Mesenteric fat pad (tissue), 1 donor: ENCODE measurements around the gene MSANTD3. TPM values are rescaled to one million over a fixed set of nuclear protein-coding genes. Genes with fewer than 3 reads are reported as not detected.
"Not testable (repeated sequence)": the region's sequence is repeated elsewhere in the genome, so short reads cannot be mapped to it uniquely, and the experiment has no call there.

Experiments used
- DNase-seq: peaks from one replicate; pipeline ENCODE4 v3.0.0-alpha.2; 2020; ENCODE audit warnings: low spot score
- total RNA-seq: library from RNA; stranded (reverse); fragmentation: NEBNext Ultra II Directional; extraction: Animal tissue kit (Norgen Biotek cat#: 25700); gene quantifications from one replicate; pipeline ENCODE4 v1.2.1, GENCODE V29; 2021
- donor health status: DM: yes; HTN: yes; CAD: no.

The MSANTD3 gene
- total RNA-seq, 1 donor from 2014 or later: 22.7 TPM

- DNase-seq: no peak
These were observed 2.1 kb downstream of the MSANTD3 start for GRCh38 chr9:100428871-100429654.

- no peak for DNase-seq
These were observed 3.5 kb downstream of the MSANTD3 start for GRCh38 chr9:100430286-100430940.

- no peak for DNase-seq
These were observed 4.9 kb downstream of the MSANTD3 start for GRCh38 chr9:100431886-100432285.

- DNase-seq: no peak
These were observed 5.8 kb downstream of the MSANTD3 start for GRCh38 chr9:100432736-100433135.

GRCh38 chr9:100436571-100436970 is 9.6 kb downstream of the MSANTD3 start:
- DNase-seq: no peak

- DNase-seq: no peak
These were observed 11.2 kb downstream of the MSANTD3 start for GRCh38 chr9:100437860-100438805.

- DNase-seq: no peak
These were observed 13.1 kb downstream of the MSANTD3 start for GRCh38 chr9:100440071-100440470.

GRCh38 chr9:100440487-100440886 is 13.5 kb downstream of the MSANTD3 start:
- not testable (repeated sequence) for DNase-seq

- DNase-seq: no peak
These were observed 15.0 kb downstream of the MSANTD3 start for GRCh38 chr9:100441911-100442361.

GRCh38 chr9:100443781-100444768 is 17.1 kb downstream of the MSANTD3 start:
- DNase-seq: no peak

GRCh38 chr9:100445161-100445902 is 18.4 kb downstream of the MSANTD3 start:
- DNase-seq: no peak

- no peak for DNase-seq
These were observed 19.1 kb downstream of the MSANTD3 start for GRCh38 chr9:100445903-100446549.

GRCh38 chr9:100447041-100447440 is 20.1 kb downstream of the MSANTD3 start:
- DNase-seq: no peak

- no peak for DNase-seq
These were observed 21.3 kb downstream of the MSANTD3 start for GRCh38 chr9:100448266-100448665.

- no peak for DNase-seq
These were observed 22.5 kb downstream of the MSANTD3 start for GRCh38 chr9:100449420-100449819.

GRCh38 chr9:100452894-100453293 is 26.0 kb downstream of the MSANTD3 start:
- no peak for DNase-seq

GRCh38 chr9:100455470-100455869 is 28.5 kb downstream of the MSANTD3 start:
- no peak for DNase-seq

- DNase-seq: no peak
These were observed 30.6 kb downstream of the MSANTD3 start for GRCh38 chr9:100457517-100457916.

GRCh38 chr9:100459963-100460362 is 33.0 kb downstream of the MSANTD3 start:
- no peak for DNase-seq
